Measurements from ENCODE around the gene DHRS7C.

DHRS7C gene

DNA sequence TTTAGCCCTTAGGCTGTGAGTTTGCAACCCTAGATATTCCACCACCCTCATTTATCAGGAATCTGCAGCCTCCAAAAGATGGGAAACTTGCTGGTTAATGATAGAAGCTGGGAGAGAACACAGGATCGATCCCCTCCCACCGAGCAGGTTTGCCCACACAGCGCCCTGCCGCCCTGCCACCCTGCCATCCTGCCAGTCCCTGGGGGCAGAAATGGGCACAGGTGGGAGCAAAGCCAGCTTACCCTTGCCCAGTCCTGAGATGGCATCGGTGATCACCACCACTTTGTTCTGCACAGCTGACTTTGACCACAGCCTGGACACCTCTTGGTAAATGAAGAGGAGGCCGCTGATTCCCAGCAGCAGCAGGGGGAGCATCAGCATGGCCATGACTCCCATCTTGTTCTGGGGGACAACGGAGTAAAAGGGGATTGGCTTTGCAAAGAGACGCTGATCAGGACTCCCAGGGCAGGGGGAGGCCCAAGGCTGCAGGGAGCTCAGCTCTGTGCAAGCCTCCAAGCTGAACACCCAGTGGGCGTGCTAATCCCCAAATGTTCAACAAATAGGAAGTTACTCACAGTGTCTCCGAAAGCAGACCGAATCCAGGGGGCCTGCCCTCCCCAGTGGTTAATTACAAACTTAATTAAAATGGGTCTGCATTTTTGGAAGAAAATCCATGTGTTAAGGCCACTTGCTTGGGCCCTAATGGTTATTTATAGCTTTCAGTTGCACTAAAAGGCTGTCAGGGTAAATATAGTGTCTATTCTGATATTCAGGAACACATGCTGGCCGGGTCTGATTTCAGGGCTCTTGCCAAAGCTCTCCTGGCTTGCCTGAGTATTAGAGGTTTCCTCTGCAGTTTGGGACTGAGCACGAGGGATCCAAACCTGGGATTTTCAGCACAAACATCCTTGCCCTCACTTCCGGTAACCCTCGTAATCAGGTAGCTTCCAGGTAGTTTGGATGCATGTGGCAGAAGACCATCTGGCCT, at the start of gene DHRS7C:
TSS of gene DHRS7C (minus strand) at position 704 of the 988 bp plus-strand sequence. CDS start at position 396, 308 bp downstream.
- DNase-seq, result no peak

DNA sequence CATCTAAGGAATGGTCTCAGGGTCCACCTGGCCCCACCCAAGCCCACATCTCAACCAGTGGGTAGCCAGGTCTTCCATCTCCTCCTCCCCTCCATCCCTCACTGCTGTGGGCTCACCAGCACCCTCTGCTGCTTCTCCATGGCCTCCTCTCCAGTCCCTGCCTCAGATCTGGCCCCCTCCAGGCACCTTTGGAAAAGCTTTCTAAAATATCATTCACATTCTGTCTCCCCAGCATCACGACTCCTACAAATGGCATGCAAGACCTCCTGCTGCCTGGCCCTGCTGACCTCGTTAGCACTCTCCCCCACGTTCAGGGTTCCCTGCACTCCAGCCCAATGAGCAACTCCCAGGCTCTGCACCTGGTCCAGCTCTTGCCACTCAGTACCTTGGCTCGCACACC, 48.0 kb upstream of the DHRS7C start:
- no peak for DNase-seq

DNA sequence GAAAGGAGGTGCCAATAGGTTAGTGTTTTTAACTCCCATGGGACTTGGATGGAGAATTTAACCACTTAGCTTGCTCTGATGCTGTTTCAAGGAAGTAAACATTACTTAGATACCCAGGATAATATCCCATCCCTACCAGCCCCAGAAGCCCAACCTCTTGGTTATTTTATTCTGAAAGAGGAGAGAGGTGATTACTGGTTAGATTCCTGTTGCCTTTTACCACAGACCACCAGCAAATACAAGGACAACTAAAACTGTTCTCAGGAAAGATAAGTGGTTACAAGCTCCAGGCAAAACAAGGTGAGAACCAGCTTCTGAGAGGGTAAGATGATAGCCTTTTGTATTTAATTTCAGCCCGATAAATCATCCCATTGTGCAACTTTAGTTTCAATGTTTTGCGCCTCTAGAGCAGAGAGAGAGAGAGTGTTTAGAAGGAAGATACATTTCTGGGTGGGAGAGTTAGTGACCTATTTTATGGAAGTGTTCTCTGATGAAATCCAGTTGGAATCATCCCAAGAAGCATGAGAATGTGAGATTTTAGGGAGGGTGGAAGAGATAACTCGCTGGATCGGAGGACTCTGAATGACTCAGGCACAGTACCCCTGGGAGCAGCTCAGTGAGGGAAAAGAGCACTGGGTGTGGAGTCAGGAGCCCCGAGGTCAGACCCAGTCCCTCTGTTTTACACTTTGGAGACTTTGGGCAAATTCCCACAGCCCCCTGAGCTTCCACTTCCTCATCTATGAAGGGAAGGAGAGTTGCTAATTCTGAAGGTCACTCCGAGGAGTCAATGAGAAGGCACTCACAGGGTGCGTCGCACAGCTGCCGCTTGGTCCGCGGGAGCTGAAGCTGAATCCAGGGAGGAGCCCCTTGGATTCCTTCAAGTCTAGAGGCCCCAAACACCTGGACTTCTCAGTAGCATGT, 46.4 kb upstream of the DHRS7C start:
- DNase-seq, result no peak

DNA sequence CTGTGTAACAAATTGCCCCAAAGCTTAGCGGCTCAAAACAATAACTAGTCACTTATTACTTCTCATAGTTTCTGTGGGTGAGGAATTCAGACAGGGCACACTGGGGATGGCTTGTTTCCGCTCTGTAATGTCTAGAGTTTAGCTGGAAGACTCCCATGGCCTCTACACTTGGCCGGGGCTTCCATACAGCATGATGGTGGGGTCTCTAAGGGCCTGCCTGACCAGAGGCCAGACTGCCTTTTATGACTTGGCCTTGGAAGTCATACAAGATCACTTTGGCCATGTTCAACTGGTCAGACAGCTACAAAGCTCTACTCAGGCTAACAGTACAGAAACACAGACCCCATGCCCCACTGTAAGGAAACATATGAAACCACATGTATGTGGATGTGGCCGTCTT, 42.5 kb upstream of the DHRS7C start:
- DNase-seq, result no peak

GRCh38 chr17:9830711-9831110, 39.3 kb upstream of the DHRS7C start:
- no peak for DNase-seq

- no peak for DNase-seq
These were observed 38.0 kb upstream of the DHRS7C start for GRCh38 chr17:9829343-9829742.

DNA sequence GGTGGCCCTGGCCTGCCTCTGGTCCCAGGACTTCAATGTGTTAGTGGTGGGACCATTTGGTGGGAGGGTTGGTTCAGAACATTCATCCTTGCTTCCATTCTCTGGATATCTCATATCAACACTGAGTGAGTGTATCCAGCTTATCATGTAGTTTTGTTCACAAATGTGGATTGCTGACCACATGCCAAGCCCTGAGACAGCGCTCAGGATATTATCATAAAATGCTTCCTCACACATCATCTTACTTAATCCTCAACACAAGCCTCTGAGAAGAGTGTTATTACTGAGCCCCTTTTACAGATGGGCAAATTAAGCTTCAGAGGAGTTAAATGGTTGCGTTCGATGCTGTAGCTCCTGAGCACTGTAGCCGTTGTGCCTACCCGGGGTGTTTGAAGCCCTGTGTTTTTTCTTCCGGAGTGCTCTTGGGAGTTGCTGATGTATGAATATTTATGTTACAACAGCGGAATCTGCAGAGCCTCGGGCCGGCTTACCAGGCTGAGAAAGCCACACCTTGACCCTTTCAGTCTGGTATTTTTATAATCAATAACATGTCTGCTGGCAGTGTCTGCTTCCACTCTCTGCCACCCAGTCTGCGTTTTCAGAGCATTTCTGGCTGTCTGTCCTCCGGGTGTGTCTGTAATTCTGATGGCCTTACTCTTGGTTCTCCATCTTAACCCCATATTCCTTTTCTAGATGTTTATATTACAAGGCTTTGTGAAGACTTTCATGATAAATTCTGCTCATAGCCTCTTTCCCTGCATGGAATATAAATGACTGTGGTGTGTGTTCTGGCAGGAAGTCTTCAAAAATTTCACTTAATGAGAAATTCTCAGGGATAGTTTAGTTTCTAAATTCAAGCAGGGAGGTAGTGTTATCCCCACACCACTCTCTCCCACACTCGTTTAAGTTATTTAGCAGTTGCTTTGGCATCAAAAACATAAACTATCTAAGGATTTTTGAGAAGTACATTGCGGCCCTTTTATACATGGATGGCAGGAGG, 37.2 kb upstream of the DHRS7C start:
- no peak for DNase-seq

GRCh38 chr17:9825641-9826150, 34.3 kb upstream of the DHRS7C start, which contains the start of gene GLP2R:
Gene GLP2R, plus strand, starts transcription at chr17:9825924. Its CDS starts 140 bp downstream, at chr17:9826064.
- DNase-seq, result no peak

DNA sequence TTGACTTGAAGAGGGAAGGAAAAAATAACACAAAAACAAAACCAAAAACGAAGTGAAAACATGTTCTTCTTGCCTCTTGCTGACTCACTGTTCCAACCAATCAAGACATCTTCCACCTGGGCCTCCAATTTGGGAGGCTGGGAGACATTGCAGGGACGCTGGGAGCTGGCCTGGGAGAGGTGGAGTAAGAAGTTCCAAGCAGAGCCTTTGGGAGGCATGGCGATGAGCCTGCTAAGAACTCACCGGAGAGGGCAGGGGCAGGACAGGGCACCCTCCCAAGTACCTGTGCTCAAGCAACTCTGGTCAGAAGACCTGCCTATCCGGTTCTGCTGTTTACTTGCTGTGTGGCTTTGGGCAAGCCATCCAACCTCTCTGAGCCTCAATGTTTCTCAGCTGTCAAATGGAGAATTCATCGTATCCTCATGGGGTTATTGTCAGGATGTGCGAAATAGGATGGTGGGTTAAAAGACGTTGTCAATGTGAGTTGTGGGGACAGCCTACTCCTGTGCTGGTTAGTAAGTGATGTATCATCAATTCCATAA, 33.5 kb upstream of the DHRS7C start:
- no peak for DNase-seq

GRCh38 chr17:9824094-9824493, 32.7 kb upstream of the DHRS7C start:
- DNase-seq, result no peak

DNA sequence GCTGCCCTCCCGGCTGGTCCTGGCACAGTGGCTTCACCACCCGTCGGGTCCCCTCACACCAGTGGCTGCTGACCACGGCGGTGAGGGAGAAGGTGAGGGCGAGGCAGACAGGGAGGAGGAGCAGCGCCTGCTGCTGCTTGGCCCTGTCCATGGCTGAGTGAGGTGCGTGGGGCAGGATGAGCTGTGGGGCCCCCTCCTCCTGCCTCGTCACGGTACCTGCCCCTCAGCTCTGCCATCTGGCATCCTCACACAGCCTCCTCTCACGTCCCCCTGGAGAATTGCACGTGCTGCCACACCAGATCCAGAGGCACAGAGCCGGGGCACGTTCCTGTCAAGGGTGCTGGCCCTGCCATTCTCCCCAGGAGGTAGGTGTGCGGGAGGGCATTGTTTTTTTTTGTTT, 30.5 kb upstream of the DHRS7C start, which contains the start of gene GSG1L2:
TSS of gene GSG1L2 (minus strand) at position 159 of the 400 bp plus-strand sequence. CDS start at position 151, 8 bp downstream.
- no peak for DNase-seq

GRCh38 chr17:9820448-9820847, 29.1 kb upstream of the DHRS7C start:
- DNase-seq, result no peak

- no peak for DNase-seq
These were observed 27.4 kb upstream of the DHRS7C start for GRCh38 chr17:9818760-9819159.

DNA sequence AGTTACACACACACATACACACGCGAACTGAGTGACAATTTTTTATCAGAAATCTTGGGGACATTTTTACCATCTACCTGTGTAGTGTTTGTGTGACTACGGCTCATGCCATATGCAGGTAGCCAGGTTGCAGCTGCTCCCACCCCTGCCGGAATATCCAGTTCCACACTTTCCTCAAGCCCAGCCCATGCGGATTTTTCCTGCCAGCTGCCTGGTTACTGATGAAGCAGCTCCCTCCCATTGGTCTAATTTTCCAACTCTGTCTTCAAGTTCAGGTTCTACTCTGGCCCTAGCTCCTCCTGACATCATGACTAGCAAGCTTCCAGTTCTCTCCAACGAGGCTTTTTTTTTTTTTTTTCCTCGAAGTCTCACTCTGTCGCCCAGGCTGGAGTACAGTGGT, 25.7 kb upstream of the DHRS7C start:
- peak; percentile 47 for DNase-seq

DNA sequence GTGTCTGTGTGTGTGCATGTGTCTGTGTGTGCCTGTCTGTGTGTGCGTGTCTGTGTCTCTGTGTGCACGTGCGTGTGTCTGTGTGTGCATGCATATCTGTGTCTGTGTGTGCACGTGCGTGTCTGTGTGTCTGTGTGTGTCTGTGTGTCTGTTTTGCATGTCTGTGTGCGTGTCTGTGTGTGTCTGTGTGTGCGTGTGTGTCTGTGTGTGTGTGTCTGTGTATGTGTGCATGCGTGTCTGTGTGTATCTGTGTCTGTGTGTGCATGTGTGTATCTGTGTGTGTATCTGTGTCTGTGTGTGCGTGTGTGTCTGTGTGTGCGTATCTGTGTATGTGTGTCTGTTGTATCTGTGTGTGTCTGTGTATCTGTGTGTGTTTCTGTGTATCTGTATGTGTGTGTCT, 25.1 kb upstream of the DHRS7C start:
- DNase-seq, result no peak

GRCh38 chr17:9814337-9814945, 23.0 kb upstream of the DHRS7C start:
- no peak for DNase-seq

DNA sequence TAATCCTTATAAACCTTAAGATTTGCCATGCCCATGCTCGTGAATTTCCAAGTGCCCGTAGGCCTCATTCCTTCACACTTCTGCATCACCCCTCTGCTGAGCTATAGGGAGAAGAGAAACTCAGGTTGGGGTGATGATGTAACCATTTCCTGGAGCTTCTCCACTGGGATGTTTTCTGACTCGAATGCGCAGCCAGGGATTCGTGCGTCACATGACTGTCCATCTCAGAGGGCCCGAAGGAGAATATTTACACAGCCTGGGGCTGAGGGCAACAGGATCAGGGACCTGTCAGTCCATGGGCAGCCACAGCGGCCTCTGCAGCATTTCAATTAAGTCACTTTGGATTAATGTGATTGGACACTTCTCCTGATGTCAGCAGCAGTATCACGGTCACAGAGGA, 21.8 kb upstream of the DHRS7C start:
- DNase-seq, result no peak

DNA sequence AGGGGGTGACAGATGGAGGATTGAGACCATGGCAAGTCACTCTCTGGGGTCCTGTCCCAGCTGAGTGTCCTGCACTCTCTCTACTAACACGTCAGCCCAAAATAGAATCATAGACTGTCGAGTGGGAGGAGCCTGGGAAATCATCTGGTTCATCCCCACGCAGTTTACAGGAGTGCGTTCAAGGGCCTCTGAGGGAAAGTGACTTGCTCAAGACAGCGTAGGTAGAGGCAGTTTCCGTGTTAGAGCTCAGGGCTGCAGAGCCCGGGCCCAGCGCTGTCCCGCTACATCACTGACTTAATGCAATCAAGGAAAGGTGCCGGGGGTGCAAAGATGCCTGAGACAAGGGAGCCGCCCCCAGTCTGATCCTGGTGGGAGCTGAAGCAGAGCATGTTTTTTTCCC, 20.1 kb upstream of the DHRS7C start:
- DNase-seq, result no peak

GRCh38 chr17:9811086-9811485, 19.7 kb upstream of the DHRS7C start:
- no peak for DNase-seq

DNA sequence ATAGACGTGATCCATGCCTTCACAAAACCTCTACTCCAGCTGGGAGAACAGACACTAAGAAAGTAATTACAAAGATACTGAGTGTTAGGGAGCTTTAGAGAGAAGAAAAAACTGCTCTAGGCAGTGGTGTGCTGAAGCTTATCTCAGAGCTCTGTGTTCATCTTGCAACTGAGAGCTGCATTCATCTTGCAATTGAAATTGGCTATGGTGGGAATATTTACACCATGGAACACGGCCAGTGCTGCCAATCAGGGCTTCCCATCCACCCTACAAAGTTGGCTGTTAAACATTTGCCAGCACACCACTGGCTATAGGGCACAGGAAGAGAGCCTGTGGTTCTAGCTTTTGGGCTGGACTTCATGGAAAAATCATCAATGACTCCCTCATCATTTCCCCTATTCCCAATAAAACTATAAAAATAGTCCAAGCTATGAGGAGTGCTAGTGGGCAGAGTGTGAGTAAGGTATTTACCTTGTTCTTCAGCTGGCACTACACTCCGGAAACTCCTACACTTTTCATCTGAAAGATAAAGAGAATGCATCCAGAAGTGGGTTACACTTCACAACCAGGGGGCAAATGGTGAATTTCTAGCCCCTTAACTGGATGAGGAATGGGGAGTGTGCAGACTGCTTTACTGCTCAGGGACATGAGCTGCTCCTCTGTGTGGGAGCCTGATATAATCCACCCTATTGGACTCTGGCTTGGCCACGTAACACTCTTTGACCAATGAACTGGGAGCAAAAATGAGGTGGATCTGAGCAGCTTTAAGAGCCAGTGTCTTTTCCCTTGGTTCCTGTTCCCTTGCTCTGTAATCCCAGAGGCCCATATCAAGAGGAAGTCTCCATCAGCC, 18.9 kb upstream of the DHRS7C start:
- no peak for DNase-seq

All from DMS53 (cell line).